HG02571 (cell line): ENCODE data around the gene ZCCHC10.

Experiments
- ATAC-seq: cut with Tn5 transposase; IDR thresholded peaks from one replicate; pipeline ENCODE4 v1.9.1; 2021; ENCODE audit warnings: mild to moderate bottlenecking, moderate library complexity; ENCODE audit not compliant: unreplicated experiment

The ZCCHC10 gene

DNA sequence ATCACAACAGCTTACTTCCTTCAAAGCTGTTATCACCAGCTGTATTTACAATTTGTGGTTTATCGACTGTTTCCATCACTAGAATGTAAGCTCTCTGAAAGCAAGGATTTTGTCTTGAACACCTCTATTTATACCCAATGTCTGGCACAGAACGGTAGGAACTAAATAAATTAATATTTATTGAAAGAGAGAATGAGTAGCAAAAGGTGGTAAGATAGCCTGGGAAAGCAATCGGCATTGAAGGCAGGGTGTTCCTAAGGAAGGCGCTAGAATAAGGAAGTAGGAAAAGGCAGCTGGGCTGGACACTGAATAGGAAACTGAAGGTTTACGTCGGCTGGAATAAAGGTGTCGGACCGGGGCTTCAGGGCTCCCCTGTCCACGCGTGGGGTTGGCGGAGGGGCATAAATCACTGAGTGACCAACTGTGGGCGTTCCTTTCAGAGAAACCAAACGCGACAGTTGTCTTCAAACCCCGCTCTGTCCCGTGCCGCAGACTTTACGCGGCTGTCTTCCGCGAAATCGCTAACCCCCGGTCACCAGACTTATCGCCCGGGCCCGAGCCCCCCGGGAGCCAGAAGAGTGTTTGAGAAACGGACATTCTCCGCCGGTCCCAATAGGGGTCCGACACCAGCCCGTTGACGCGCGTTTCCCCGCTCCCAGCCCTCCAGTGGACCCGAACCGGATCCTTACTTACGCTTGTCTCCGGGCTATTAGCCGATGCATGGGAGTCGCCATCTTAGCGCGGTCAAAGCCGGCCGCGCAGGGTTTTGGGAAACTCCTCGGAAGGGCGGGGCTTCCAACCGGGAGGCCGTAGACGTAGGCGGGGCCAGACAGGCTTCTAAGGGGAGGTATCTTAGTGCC lies at the start of gene ZCCHC10:
ZCCHC10 (minus strand) TSS at position 746 of the 860 bp plus-strand sequence; CDS start at position 734, 12 bp downstream.
- peak; percentile 94 for ATAC-seq

- no peak for ATAC-seq
These were observed 49.5 kb upstream of the ZCCHC10 start for GRCh38 chr5:133075572-133076536.

- no peak for ATAC-seq
These were observed 45.7 kb upstream of the ZCCHC10 start for GRCh38 chr5:133072021-133072420.

GRCh38 chr5:133066045-133066444 lies 39.7 kb upstream of the ZCCHC10 start:
- ATAC-seq = no peak

- ATAC-seq = no peak
These were observed 39.1 kb upstream of the ZCCHC10 start for GRCh38 chr5:133065471-133065870.

GRCh38 chr5:133063965-133064364 lies 37.6 kb upstream of the ZCCHC10 start:
- ATAC-seq = no peak

DNA sequence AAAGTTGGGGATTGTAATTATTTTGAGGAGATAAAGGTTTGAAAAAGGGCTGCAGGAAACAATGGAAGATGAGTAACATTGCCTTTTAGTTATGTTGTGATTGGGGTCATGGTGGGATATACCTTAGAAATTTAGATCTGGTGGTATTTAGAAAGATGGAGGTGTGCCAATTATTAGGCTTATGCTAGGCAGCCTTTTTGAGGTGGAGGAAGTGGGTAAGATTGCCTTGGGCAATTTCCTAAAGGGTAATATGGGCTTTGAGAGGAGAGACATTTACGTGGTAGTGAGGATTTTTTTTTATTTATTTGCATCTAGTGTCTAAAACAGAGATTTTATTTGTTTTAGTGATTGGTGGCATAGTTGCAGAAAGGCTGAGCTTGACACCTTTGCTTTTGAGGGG lies 35.9 kb upstream of the ZCCHC10 start:
- ATAC-seq = no peak

DNA sequence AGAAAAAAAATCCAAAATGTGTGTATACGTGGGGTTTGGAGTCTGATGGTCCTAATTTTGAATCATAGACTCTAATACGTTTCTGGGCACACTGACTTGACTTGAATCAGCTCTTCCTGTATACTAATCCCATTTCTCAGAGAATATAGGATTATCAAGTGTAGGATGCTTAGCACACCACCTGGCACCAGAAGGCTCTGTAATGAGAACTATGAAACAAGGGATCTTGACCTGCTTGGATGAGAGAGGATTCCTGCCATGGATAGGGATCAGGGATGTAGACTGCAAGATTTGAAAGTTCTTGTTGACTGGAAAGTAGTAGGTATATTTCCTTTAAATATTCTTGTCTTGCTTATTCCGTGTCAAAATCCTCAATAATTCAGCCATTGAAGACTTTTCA lies 33.3 kb upstream of the ZCCHC10 start:
- ATAC-seq = no peak

DNA sequence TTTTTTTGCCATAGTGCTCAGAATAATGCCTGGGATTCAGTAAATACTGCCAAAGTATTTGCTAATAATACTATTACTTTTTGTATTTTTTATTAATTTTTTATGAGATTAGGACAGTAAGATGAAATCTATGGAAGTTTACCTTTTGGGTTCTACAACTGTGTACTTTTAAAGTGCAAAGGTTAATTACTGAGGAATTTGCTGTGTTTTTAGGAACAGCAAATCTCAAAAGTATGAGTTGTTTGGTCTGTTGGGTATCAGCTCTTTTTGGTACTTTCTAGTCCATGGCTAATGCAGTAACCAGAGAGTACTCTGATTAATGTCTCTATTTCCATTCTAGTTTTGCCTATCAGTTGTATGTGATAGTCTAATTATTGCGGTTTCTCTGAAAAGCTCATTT lies 30.5 kb upstream of the ZCCHC10 start:
- no peak for ATAC-seq

GRCh38 chr5:133054697-133055471 lies 28.5 kb upstream of the ZCCHC10 start:
- no peak for ATAC-seq

- no peak for ATAC-seq
These were observed 27.1 kb upstream of the ZCCHC10 start for GRCh38 chr5:133053448-133053847.

GRCh38 chr5:133052317-133053175 lies 26.2 kb upstream of the ZCCHC10 start:
- ATAC-seq = peak; percentile 35

DNA sequence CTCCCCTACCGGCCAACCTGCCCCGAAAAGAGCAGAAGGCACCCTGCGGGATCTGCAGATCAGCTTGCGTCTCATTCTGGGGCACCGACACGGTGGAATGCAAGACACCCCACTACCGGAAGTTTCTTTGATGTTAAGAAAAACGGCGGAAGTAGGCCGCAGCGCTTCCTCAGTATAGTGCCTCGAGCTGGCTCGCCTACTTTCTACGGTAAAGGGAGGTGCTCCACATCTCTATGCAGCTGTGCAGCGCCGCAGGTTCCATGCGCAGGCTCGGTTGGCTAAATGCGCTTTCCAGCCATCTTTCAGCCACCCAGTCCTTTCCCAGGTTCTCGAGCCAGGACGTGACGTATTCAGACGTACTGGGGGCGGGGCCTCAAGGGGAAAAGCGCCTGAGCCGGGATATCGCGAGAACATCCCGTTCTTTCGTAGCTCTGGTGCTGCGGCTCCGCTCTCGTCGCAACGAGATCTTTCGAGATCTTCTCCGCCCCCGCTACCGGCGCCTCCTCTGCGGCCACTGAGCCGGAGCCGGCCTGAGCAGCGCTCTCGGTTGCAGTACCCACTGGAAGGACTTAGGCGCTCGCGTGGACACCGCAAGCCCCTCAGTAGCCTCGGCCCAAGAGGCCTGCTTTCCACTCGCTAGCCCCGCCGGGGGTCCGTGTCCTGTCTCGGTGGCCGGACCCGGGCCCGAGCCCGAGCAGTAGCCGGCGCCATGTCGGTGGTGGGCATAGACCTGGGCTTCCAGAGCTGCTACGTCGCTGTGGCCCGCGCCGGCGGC lies 25.4 kb upstream of the ZCCHC10 start, which contains the start of gene HSPA4:
HSPA4 (plus strand) TSS at position 472 of the 775 bp plus-strand sequence; CDS start at position 710, 238 bp downstream.
- ATAC-seq = peak; percentile 86

GRCh38 chr5:133051061-133051541 lies 24.8 kb upstream of the ZCCHC10 start:
- no peak for ATAC-seq

GRCh38 chr5:133050521-133050920 lies 24.2 kb upstream of the ZCCHC10 start:
- ATAC-seq = no peak

DNA sequence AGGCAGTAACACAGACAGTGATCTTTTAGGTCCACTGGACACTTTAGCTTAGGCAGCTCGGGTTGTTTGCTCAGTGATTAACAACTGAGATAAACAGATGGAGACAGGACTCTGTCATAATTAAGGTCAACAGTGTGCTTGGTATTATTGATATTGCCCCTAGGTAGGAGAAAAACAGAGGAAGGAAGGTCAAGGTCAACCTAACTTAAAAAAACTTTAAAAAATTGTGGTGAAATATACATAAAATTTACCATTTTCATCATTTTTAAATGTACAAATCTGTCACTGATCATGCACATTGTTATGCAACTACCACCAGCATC lies 23.3 kb upstream of the ZCCHC10 start:
- no peak for ATAC-seq

- no peak for ATAC-seq
These were observed 22.8 kb upstream of the ZCCHC10 start for GRCh38 chr5:133048993-133049725.

DNA sequence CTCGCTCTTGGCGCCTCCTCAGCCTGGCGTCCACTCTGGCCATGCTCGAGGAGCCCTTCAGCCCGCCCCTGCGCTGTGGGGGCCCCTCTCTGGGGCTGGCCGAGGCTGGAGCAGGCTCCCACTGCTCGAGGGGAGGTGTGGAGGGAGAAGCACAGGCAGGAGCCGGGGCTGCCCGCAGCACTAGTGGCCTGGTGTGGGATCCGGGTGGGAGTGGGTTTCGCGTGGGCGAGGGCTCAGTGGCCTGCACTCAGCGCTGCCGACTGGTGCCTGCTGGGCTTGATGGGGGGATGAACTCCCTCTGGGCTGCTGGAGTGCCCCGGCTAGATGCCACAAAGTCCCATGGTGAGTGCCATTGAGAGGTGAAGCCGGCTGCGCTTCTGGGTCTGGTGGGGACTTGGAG lies 21.1 kb upstream of the ZCCHC10 start:
- ATAC-seq = no peak
